Measurements from ENCODE around the gene C2CD4A.

DNA sequence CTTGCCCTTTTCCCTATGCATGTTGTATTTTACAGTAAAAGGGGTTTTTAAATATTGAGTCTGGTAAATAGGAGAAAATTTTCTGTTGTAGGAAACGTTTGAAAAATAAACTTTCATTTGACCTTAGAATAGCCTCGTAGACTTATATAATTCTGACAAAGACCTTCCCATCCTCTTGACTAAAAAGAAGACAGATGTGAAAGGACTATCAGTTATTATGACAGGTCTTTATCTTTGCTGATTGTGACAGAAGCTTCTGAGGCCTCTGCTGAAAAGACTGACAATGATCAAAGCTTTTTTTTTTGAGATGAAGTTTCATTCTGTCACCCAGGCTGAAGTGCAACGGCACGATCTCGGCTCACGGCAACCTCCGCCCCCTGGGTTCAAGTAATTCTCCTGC is 24.2 kb downstream of the C2CD4A start:
- TF ChIP-seq, protein P1, sequence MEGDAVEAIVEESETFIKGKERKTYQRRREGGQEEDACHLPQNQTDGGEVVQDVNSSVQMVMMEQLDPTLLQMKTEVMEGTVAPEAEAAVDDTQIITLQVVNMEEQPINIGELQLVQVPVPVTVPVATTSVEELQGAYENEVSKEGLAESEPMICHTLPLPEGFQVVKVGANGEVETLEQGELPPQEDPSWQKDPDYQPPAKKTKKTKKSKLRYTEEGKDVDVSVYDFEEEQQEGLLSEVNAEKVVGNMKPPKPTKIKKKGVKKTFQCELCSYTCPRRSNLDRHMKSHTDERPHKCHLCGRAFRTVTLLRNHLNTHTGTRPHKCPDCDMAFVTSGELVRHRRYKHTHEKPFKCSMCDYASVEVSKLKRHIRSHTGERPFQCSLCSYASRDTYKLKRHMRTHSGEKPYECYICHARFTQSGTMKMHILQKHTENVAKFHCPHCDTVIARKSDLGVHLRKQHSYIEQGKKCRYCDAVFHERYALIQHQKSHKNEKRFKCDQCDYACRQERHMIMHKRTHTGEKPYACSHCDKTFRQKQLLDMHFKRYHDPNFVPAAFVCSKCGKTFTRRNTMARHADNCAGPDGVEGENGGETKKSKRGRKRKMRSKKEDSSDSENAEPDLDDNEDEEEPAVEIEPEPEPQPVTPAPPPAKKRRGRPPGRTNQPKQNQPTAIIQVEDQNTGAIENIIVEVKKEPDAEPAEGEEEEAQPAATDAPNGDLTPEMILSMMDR (IDR thresholded peaks at IDR 0.05): no peak
- no peak for TF ChIP-seq POLR2A (IDR thresholded peaks at IDR 0.05)

Data from right lobe of liver (tissue), 4 donors.